ENCODE data around the gene TWF2. TPM values are rescaled to one million over a fixed set of nuclear protein-coding genes. Genes with fewer than 3 reads are reported as not detected.
A peak's percentile ranks its signal among the peaks of the same experiment; 100 is the strongest.

TWF2 gene
- total and polyA plus RNA-seq, 2 of the 4 experiments (the other 2 are of a cell fraction): 111 to 145 TPM

GRCh38 chr3:52237006-52237656 is 1.8 kb downstream of the TWF2 start:
- peak overlapping the region; percentile 89 for H3K9ac ChIP-seq (ENCODE audit: low read depth, low read length)
- no CpG with 5 or more reads among the region's 6 CpGs for WGBS, 2 experiments (ENCODE audit: extremely low coverage in 2 of 2, insufficient read length in 1 of 2)
- H3K79me1 ChIP-seq (ENCODE audit: low read depth in 1 of 2, low read length in 2 of 2): peaks cover 14 to 78% of the 10 kb centered on the region in 2 experiments
- H3K4ac ChIP-seq (ENCODE audit: low read depth, low read length): peak overlapping the region; percentile 100
- H3K27me3 ChIP-seq (ENCODE audit: control insufficient read depth, insufficient read depth, low read length): no peaks in the 10 kb centered on the region
- peaks cover 39% of the 10 kb centered on the region for H4K20me1 ChIP-seq (ENCODE audit: insufficient read depth, low read length)
- peaks cover 24% of the 10 kb centered on the region; the same call in 1 of the 2 replicates for H3K36me3 ChIP-seq (ENCODE audit: control insufficient read depth, insufficient read depth, low read length)
- ChIA-PET POLR2A (ENCODE audit: unreplicated experiment) (interaction anchor here (0.6 kb wide), 1 partner anchor 14 kb away, joined by 3 read pairs; no protein-coding TSS in a partner anchor), CTCF (interaction anchor here (0.6 to 2.0 kb wide), 4 partner anchors 11 to 175 kb away, joined by 3 to 8 read pairs (median 4); partner anchors contain the start of gene TLR9)
- peak overlapping the region; percentile 81 for H2BK120ac ChIP-seq (ENCODE audit: low read depth, low read length)
- ATAC-seq (ENCODE audit: low read depth) (no peak), DNase-seq (no peak)
- BruUV-seq (replicated peaks): no TSS peak
- H4K5ac ChIP-seq (ENCODE audit: low read depth, low read length): peak overlapping the region; percentile 95
- peak overlapping the region; percentile 91 for H3K14ac ChIP-seq (replicated peaks; ENCODE audit: low read depth, low read length)
- peak overlapping the region; percentile 100 for H2AK5ac ChIP-seq (ENCODE audit: low read depth, low read length)
- in situ Hi-C loops (cut with MboI; ENCODE audit: low sequenced_read_pairs): no loop called here
- peak overlapping the region; percentile 94; the same call in 1 of the 3 replicates for H2BK15ac ChIP-seq (ENCODE audit: low read depth, low read length)
- H4K8ac ChIP-seq (ENCODE audit: low read depth in 2 of 2, low read length in 2 of 2): peak overlapping the region; percentile 90 to 96
- peak overlapping the region; percentile 91 for H3K4me2 ChIP-seq (ENCODE audit: low read depth, low read length)
- dilution Hi-C loops (cut with HindIII; ENCODE audit: low sequenced_read_pairs, unreplicated experiment): no loop called here
- H3K27ac ChIP-seq (ENCODE audit: insufficient read depth, low read length): peak overlapping the region; percentile 99
- peak overlapping the region; percentile 96 for H4K91ac ChIP-seq (ENCODE audit: insufficient read depth, low read depth, low read length)
- TF ChIP-seq MAZ (IDR thresholded peaks at IDR 0.05; ENCODE audit: borderline replicate concordance, low read depth, low read length) (no peak), RAD21 (IDR thresholded peaks at IDR 0.05; ENCODE audit: low read length) (no peak), ELK1 (IDR thresholded peaks at IDR 0.05; ENCODE audit: borderline replicate concordance, low read depth, low read length) (no peak), SMC3 (IDR thresholded peaks at IDR 0.05; ENCODE audit: low read depth, low read length) (no peak), MAFK (IDR thresholded peaks at IDR 0.05; ENCODE audit: low read depth, low read length) (no peak), BHLHE40 (IDR thresholded peaks at IDR 0.05; ENCODE audit: low read depth, low read length) (no peak), FOS (IDR thresholded peaks at IDR 0.05; ENCODE audit: low read depth, low read length) (no peak), NFE2L2 (IDR thresholded peaks at IDR 0.05; ENCODE audit: low read depth, low read length) (no peak), CTCF (conservative IDR thresholded peaks at IDR 0.05; ENCODE audit: low read depth, low read length) (no peak)
- peaks cover 28% of the 10 kb centered on the region for H3K9me1 ChIP-seq (ENCODE audit: insufficient read depth, low read length)
- peak overlapping the region; percentile 88; the same call in 1 of the 2 replicates for H3K56ac ChIP-seq (ENCODE audit: extremely low read depth, insufficient read depth, low read length)
- peak overlapping the region; percentile 77 for H2BK20ac ChIP-seq (ENCODE audit: low read depth, low read length)
- peak overlapping the region; percentile 100 for H2AK9ac ChIP-seq (replicated peaks; ENCODE audit: low read depth, low read length, poor library complexity)
- peak overlapping the region; percentile 81 for H3K23ac ChIP-seq (ENCODE audit: low read depth, low read length)
- peak overlapping the region; percentile 84 for H2AFZ ChIP-seq (replicated peaks; ENCODE audit: low read length, poor library complexity)
- H3K4me3 ChIP-seq (ENCODE audit: insufficient read depth, low read depth, low read length): peak overlapping the region; percentile 31
- H3K4me1 ChIP-seq (ENCODE audit: control insufficient read depth, insufficient read depth, low read length): peaks cover 25% of the 10 kb centered on the region
- no peaks in the 10 kb centered on the region for H3K9me3 ChIP-seq (ENCODE audit: control insufficient read depth, insufficient read depth, low read length)
- peak overlapping the region; percentile 79 for H3K18ac ChIP-seq (ENCODE audit: low read depth, low read length)
- intact Hi-C loops (cut with micrococcal nuclease): loop anchor here (5.0 kb wide), 1 partner anchor 40 kb away; the partner anchor contains the start of gene WDR82
- peak overlapping the region; percentile 96 for H2BK5ac ChIP-seq (ENCODE audit: low read depth, low read length, poor library complexity, severe bottlenecking)
